Measurements from ENCODE around the gene CXCL16.

- no peak for TF ChIP-seq CTCF (IDR thresholded peaks at IDR 0.05)
- TF ChIP-seq POLR2A (IDR thresholded peaks at IDR 0.05): no peak
Observed at GRCh38 chr17:4788159-4788806, 48.6 kb upstream of the CXCL16 start.

All from uterus (tissue), 2 donors.